AG09309 (cell line): ENCODE results near the gene PRR35.
"Not testable (repeated sequence)": the region's sequence is repeated elsewhere in the genome, so short reads cannot be mapped to it uniquely, and the experiment has no call there.

Experiments used
- DNase-seq: peaks from one replicate; pipeline ENCODE4 v3.0.0-alpha.2; 2010; ENCODE audit warnings: low read depth
- H3K4me3 ChIP-seq: 2 replicates; pipeline ENCODE4 v1.5.1; 2011; ENCODE audit warnings: mild to moderate bottlenecking, low read depth, low read length, moderate library complexity; ENCODE audit not compliant: control insufficient read depth
- TF ChIP-seq, protein P1 (sequence below): IDR thresholded peaks from 2 replicates; pipeline ENCODE4 v1.5.1; 2011; ENCODE audit warnings: mild to moderate bottlenecking, low read depth, low read length, inconsistent platforms; ENCODE audit not compliant: insufficient read depth, control insufficient read depth; ENCODE audit errors: missing control alignments

PRR35 gene

GRCh38 chr16:592518-593306 is 32.5 kb downstream of the PRR35 start:
- no peak overlapping the region for H3K4me3 ChIP-seq
- DNase-seq: no peak
- TF ChIP-seq, protein P1, sequence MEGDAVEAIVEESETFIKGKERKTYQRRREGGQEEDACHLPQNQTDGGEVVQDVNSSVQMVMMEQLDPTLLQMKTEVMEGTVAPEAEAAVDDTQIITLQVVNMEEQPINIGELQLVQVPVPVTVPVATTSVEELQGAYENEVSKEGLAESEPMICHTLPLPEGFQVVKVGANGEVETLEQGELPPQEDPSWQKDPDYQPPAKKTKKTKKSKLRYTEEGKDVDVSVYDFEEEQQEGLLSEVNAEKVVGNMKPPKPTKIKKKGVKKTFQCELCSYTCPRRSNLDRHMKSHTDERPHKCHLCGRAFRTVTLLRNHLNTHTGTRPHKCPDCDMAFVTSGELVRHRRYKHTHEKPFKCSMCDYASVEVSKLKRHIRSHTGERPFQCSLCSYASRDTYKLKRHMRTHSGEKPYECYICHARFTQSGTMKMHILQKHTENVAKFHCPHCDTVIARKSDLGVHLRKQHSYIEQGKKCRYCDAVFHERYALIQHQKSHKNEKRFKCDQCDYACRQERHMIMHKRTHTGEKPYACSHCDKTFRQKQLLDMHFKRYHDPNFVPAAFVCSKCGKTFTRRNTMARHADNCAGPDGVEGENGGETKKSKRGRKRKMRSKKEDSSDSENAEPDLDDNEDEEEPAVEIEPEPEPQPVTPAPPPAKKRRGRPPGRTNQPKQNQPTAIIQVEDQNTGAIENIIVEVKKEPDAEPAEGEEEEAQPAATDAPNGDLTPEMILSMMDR: no peak

DNA sequence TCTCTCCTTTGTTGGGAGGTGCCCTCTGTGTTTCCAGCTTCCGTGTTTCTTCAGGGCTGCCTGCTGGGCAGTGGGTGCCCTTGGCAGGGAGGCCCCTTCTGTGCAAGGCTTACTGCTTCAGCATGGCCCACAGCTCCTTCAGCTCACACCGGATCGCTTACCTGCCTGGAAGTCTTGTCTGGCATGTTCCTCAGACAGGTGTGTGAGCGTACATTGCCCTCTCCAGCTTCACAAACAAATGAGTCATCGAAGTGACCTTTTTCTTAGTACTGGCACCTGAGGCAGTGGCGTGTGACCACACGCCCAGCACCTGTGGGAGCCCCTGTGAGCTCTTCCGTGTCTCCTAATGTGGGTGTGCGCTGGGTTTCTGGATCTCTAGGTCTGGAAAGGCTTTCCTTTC is 33.2 kb downstream of the PRR35 start:
- TF ChIP-seq, protein P1: no peak
- no peak for DNase-seq
- H3K4me3 ChIP-seq: no peak overlapping the region

- TF ChIP-seq, protein P1: no peak
- no peak for DNase-seq
- no peak overlapping the region for H3K4me3 ChIP-seq
Measured at GRCh38 chr16:593807-594206, 33.6 kb downstream of the PRR35 start.

GRCh38 chr16:595094-595528 is 34.9 kb downstream of the PRR35 start:
- TF ChIP-seq, protein P1: no peak
- no peak for DNase-seq

GRCh38 chr16:595942-596735 is 35.9 kb downstream of the PRR35 start:
- TF ChIP-seq, protein P1: no peak
- no peak overlapping the region for H3K4me3 ChIP-seq
- no peak for DNase-seq

More at GRCh38 chr16:595094-595528, 34.9 kb downstream of the PRR35 start:
- H3K4me3 ChIP-seq: no peak overlapping the region

GRCh38 chr16:596736-597060 is 36.5 kb downstream of the PRR35 start:
- H3K4me3 ChIP-seq: no peak overlapping the region
- DNase-seq: no peak
- TF ChIP-seq, protein P1: no peak

DNA sequence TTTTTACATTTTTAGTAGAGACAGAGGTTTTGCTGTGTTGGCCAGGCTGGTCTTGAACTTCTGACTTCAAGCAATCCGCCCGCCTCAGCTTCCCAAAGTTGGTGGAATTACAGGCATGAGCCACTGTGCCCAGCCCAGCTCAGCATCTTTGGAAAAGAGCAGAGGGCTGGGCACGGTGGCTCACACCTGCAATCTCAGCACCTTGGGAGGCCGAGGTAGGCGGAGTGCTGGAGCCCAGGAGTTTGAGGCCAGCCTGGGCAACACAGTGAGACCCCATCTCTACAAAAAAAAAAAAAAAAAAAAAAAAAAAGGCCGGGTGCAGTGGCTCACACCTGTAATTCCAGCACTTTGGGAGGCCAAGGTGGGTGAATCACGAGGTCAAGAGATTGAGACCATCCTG is 37.5 kb downstream of the PRR35 start:
- not testable (repeated sequence) for DNase-seq, H3K4me3 ChIP-seq
